Activated CD8-positive, alpha-beta T cell treated with anti-CD3 and anti-CD28 coated beads for 36 hours (primary cell): Measurements from ENCODE around the gene NPTN. TPM values are rescaled to one million over a fixed set of nuclear protein-coding genes. Genes with fewer than 3 reads are reported as not detected.

Experiments
- ATAC-seq: fragments of 200-7000 bp; cut with Tn5 transposase; one replicate; pipeline ENCODE4 v1.10.0; 2021; ENCODE audit warnings: mild to moderate bottlenecking, moderate library complexity
- CTCF ChIA-PET: fragments of 350-600 bp; sonication (Branson Sonifier 250); formaldehyde crosslinking; loops from one replicate; lab custom pipeline; 2021; ENCODE audit warnings: antibody characterized with exemption; lab: Charles Lee
- POLR2A ChIA-PET: fragments of 350-600 bp; sonication (Branson Sonifier 250); formaldehyde crosslinking; loops from one replicate; lab custom pipeline; 2021; ENCODE audit warnings: antibody characterized with exemption; lab: Charles Lee
- DNase-seq: peaks from one replicate; pipeline ENCODE4 v3.0.0-alpha.2; 2020
- H3K27ac Mint-ChIP-seq: one replicate; pipeline ENCODE4 v1.8.0; 2021; ENCODE audit warnings: mild to moderate bottlenecking, mixed read lengths
- H3K27me3 Mint-ChIP-seq: one replicate; pipeline ENCODE4 v1.8.0; 2021; ENCODE audit warnings: mixed read lengths
- H3K36me3 Mint-ChIP-seq: one replicate; pipeline ENCODE4 v1.8.0; 2021; ENCODE audit warnings: low read depth, mixed read lengths
- H3K4me1 Mint-ChIP-seq: one replicate; pipeline ENCODE4 v1.8.0; 2021; ENCODE audit warnings: low read depth, mixed read lengths
- H3K4me3 Mint-ChIP-seq: one replicate; pipeline ENCODE4 v1.8.0; 2021; ENCODE audit warnings: mild to moderate bottlenecking, moderate library complexity, mixed read lengths
- H3K9me3 Mint-ChIP-seq: one replicate; pipeline ENCODE4 v1.8.0; 2021; ENCODE audit warnings: mixed read lengths
- intact Hi-C: fragments of 100-400 bp; cut with micrococcal nuclease; formaldehyde crosslinking; loops from one replicate; pipeline ENCODE4 v1.10.0; 2022
- total RNA-seq, 2 experiments: library from RNA; stranded (reverse); gene quantifications; one replicate each; pipeline ENCODE4 v1.2.3, GENCODE V29; 2021
- TF ChIP-seq, protein P1 (sequence below): fragments of 200-600 bp; IDR thresholded peaks from one replicate; pipeline ENCODE4 v1.8.0; 2022; ENCODE audit warnings: antibody characterized with exemption, mild to moderate bottlenecking

NPTN gene
- total RNA-seq, 2 experiments from 2014 or later: 27.4 to 33.6 TPM

DNA sequence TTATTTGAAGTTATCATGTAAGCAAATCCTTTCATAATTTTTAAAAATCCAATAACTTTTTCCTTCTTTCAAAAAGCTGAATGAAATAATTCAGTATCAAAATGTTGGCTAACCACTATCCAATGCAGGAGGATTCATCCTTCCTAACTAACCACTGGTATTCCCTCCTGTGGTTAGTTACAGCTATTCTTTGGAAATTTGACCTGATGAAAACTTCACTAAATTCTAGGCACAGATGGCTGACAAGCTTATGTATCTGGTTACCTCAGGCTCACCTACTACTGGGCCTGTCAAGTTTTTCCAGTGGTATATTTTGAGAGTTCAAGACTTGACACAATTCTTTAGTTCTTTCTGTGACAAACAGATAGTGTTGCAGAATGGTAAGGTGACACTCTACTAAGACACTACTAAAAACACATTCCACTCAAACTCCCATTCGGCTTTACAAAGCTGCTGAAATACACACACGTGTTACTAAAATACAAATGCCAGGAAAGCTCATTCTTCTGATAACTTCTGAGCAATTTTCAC, 15.8 kb downstream of the NPTN start:
- ATAC-seq (no peak), DNase-seq (no peak)
- H3K4me3 Mint-ChIP-seq: no peak overlapping the region
- POLR2A ChIA-PET: interaction anchor here (0.8 kb wide), 1 partner anchor 28 kb away, joined by 4 read pairs; no protein-coding TSS in a partner anchor
- H3K36me3 Mint-ChIP-seq: no peaks in the 10 kb centered on the region
- H3K27me3 Mint-ChIP-seq: no peaks in the 10 kb centered on the region
- intact Hi-C loops: no loop called here
- H3K27ac Mint-ChIP-seq: no peak overlapping the region
- CTCF ChIA-PET: interaction anchor here (2.7 to 8.5 kb wide), 3 partner anchors 11 to 88 kb away, joined by 11 to 66 read pairs (median 15); no protein-coding TSS in a partner anchor
- H3K9me3 Mint-ChIP-seq: no peaks in the 10 kb centered on the region
- peaks cover 55% of the 10 kb centered on the region for H3K4me1 Mint-ChIP-seq
- TF ChIP-seq, protein P1, sequence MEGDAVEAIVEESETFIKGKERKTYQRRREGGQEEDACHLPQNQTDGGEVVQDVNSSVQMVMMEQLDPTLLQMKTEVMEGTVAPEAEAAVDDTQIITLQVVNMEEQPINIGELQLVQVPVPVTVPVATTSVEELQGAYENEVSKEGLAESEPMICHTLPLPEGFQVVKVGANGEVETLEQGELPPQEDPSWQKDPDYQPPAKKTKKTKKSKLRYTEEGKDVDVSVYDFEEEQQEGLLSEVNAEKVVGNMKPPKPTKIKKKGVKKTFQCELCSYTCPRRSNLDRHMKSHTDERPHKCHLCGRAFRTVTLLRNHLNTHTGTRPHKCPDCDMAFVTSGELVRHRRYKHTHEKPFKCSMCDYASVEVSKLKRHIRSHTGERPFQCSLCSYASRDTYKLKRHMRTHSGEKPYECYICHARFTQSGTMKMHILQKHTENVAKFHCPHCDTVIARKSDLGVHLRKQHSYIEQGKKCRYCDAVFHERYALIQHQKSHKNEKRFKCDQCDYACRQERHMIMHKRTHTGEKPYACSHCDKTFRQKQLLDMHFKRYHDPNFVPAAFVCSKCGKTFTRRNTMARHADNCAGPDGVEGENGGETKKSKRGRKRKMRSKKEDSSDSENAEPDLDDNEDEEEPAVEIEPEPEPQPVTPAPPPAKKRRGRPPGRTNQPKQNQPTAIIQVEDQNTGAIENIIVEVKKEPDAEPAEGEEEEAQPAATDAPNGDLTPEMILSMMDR: no peak

DNA sequence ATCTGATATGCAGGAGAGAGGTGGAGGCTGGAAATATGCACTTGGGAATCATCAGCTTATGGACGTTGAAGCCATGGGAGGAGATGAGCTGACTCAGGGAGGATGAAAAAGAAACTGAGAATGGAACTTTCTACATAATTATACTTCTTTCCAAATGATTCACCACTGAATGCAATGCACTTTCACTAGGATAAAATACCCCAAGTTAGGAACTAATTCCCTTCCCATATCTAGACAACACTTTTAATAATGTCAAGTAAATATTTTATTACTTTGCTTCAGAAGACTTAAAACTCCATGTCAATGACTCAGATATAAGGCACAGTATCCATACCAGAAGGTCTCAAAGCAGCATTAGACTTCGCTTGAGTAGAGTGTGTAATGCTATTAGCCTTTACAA, 24.2 kb downstream of the NPTN start:
- DNase-seq: no peak
- Mint-ChIP-seq H3K36me3 (peaks cover 5% of the 10 kb centered on the region), H3K4me3 (no peak overlapping the region), H3K27me3 (no peaks in the 10 kb centered on the region), H3K4me1 (peaks cover 56% of the 10 kb centered on the region), H3K9me3 (no peaks in the 10 kb centered on the region), H3K27ac (no peak overlapping the region)
- CTCF ChIA-PET: interaction anchor here (1.1 to 2.2 kb wide), 3 partner anchors 11 to 93 kb away, joined by 4 to 10 read pairs (median 4); no protein-coding TSS in a partner anchor
- intact Hi-C loops: no loop called here
- no peak for ATAC-seq
- POLR2A ChIA-PET: no interaction called here
- TF ChIP-seq, protein P1: no peak

DNA sequence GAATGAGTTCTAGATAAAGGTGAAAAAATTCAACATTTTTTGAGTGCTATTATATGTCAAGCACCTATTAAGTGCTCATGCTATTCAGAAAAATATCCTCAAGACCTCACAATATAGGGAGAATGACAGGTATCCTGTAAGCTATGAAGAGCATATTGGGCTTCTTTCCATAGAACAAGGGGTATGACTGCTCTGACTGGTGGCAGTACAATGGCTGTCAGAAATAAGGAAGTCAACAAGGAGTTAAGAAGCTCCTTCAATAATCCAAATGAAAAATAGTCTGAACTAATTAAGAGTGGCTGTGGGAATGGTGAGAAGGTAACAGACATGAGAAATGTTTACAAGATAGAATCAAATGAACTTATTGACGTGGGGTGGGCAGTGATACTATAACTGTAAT, 24.7 kb downstream of the NPTN start:
- DNase-seq (no peak), ATAC-seq (no peak)
- no peaks in the 10 kb centered on the region for H3K27me3 Mint-ChIP-seq
- intact Hi-C loops: no loop called here
- POLR2A ChIA-PET: interaction anchor here (1.0 kb wide), 1 partner anchor 11 kb away, joined by 3 read pairs; no protein-coding TSS in a partner anchor
- H3K9me3 Mint-ChIP-seq: no peaks in the 10 kb centered on the region
- no peak overlapping the region for H3K27ac Mint-ChIP-seq
- peaks cover 56% of the 10 kb centered on the region for H3K4me1 Mint-ChIP-seq
- CTCF ChIA-PET: interaction anchor here (1.0 to 3.7 kb wide), 6 partner anchors 12 to 94 kb away, joined by 3 to 21 read pairs (median 4); no protein-coding TSS in a partner anchor
- peaks cover 5% of the 10 kb centered on the region for H3K36me3 Mint-ChIP-seq
- no peak overlapping the region for H3K4me3 Mint-ChIP-seq
- TF ChIP-seq, protein P1: no peak

DNA sequence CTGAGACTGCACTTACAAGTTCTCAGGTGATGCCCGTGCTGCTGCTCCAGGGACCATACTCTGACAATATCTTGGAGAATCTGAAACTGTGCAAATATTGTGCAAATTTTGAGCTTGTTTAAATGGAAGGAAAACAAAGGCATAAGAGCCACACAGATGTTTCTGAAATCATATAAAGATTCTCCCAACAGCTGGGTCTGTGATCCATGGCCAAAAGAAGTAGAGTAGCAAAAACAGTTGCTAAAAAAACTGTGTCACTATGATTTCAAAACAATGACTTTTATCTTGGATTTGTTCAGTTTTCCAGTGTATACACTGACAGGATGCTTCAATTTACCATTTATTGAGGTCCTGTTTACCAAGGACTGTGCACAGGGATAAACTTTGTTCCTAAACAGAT, 25.3 kb downstream of the NPTN start:
- Mint-ChIP-seq H3K27ac (no peak overlapping the region), H3K27me3 (no peaks in the 10 kb centered on the region), H3K4me1 (peaks cover 52% of the 10 kb centered on the region), H3K9me3 (no peaks in the 10 kb centered on the region), H3K4me3 (no peak overlapping the region), H3K36me3 (peaks cover 5% of the 10 kb centered on the region)
- CTCF ChIA-PET: interaction anchor here (1.0 to 3.7 kb wide), 8 partner anchors 9 to 94 kb away, joined by 3 to 21 read pairs (median 4); no protein-coding TSS in a partner anchor
- POLR2A ChIA-PET: interaction anchor here (0.6 to 1.3 kb wide), 4 partner anchors 12 to 85 kb away, joined by 3 read pairs; no protein-coding TSS in a partner anchor
- intact Hi-C loops: no loop called here
- ATAC-seq (no peak), DNase-seq (no peak)
- TF ChIP-seq, protein P1: no peak

DNA sequence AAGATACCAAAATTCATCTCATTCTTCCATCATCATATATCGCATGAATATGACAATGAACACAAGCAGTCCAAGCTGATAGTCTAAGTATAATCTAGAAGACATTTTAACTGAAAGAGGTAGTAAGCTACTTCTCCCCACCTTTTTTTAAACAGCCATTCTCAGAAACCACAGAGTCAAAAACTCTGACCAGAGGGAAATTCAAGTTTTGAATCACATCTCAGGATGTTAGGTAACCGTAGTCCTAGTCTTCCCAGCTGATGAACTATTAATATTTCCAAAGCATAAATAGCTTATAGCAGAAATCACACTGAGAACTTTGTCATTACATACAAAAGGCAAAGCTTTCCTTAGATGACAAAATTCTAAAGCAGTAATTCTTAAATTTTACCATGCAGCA, 25.8 kb downstream of the NPTN start:
- H3K36me3 Mint-ChIP-seq: peaks cover 5% of the 10 kb centered on the region
- ATAC-seq: no peak
- TF ChIP-seq, protein P1: no peak
- DNase-seq: no peak
- peaks cover 50% of the 10 kb centered on the region for H3K4me1 Mint-ChIP-seq
- no peaks in the 10 kb centered on the region for H3K27me3 Mint-ChIP-seq
- H3K4me3 Mint-ChIP-seq: no peak overlapping the region
- CTCF ChIA-PET: interaction anchor here (1.2 to 3.7 kb wide), 8 partner anchors 10 to 98 kb away, joined by 3 to 21 read pairs (median 5); no protein-coding TSS in a partner anchor
- intact Hi-C loops: no loop called here
- POLR2A ChIA-PET: interaction anchor here (0.9 to 1.3 kb wide), 4 partner anchors 12 to 25 kb away, joined by 3 read pairs; no protein-coding TSS in a partner anchor
- no peak overlapping the region for H3K27ac Mint-ChIP-seq
- no peaks in the 10 kb centered on the region for H3K9me3 Mint-ChIP-seq
